ENCODE data around the gene GNAS.
"Not testable (repeated sequence)": the region's sequence is repeated elsewhere in the genome, so short reads cannot be mapped to it uniquely, and the experiment has no call there.

GNAS gene

DNA sequence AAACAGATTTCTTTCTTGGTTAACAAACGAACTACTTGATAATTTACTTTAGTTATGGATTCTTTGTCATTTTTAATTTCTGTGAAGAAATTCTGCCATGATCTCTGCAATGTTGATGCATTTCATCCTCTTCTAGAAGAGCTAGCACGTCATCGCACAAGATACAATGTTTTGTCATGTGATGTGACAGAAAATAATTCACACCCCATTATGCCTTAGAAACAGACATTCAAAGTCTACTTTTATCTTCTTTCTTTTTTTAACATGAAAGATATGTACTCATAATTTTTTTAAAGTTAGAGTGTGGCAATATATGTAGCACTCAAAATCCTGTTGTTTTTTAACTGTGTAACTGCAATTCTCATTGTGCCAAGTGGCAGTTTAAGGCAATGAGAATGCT, 89.0 kb downstream of the GNAS start:
- DNase-seq = no peak

DNA sequence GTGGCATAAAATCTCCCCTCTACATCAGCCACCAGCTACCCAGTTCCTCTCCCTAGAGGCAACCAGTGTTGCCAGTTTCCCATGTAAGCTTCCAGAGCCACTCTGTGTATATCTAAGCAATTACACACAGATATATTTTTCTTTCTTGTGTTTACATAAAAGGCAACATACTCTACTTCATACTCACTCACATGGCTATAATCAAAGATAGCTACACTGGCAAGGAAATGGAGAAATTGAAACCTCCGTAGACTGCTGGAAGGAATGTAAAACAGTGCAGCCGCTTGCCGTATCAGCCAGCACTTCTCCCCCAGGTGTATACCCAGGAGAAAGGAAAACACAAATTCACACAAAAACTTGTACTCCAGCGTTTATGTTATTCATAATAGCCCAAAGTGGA, 90.0 kb downstream of the GNAS start:
- DNase-seq = no peak

DNA sequence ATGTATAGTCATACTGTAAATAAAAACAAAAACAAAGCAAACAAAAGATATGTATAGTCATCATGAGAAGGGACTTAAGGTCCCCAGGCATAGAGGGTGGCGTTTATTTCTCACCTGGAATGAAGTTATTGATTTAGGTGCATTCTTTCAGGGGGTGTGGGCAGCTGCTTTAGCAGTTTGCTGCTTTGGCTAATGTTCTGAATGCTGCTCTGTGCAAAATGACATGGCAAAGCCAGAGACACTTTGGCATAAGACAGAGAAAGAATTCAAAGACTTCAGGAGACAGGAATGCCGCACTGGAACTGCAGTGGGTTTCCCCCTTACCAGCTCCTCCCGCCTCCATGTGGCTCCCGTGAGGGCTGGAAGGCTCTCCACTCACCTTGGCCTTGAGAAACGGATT, 92.1 kb downstream of the GNAS start:
- no peak for DNase-seq

DNA sequence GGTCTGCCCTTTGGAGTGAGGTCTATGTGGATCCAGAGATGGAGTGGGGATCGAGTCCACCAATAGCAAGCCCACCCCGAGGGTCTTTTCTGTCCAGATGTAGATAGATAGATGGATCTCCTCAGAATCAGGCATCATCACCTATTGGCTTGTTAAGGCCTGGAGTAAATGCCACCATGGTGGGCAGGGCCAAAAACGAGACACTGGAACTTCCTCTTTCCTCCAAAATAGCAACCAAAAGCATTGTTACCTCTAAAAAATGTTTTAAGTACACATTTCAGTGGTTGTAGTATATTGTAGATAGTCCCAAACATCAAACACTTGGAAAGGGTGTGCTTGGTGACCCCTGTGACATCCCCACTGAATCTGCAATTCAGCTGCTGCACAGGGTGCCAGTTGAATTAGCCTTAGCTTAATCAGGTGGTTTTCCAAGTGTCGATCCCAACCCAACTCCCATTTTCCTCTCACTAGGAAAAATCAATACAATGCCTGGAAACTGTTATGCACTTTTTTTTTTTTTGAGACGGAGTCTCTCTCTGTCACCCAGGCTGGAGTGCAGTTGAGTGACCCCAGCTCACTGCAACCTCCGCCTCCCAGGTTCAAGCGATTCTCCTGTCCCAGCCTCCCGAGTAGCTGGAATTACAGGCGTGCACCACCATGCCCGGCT, 93.6 kb downstream of the GNAS start:
- no peak for DNase-seq

DNA sequence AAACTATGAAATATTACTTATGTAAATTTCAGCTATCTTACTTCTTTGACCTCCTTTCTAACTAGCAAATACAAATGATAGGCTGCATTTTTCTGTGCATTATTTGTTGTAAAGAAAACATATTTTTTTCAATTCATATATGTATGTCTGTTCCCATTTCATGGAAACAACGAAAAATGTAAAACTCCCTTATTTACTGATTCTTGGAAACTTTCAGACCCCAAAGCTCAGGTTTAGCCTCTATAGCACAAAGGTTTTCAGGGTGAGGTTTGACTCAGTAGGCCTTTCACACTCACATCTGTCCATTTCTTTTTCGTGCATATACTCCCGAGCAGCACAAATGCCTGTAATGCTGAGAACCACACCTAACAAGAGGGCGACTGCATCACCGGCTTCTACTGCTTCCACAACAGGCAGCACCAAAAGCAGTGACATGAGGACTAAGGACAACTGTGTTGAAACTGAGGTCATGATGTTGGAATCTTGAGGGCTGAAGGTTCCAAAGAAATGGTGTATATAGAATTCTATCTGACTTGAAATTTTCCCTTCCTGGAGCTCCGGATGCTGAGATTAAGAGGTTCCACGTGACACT, 95.4 kb downstream of the GNAS start:
- DNase-seq = not testable (repeated sequence)

DNA sequence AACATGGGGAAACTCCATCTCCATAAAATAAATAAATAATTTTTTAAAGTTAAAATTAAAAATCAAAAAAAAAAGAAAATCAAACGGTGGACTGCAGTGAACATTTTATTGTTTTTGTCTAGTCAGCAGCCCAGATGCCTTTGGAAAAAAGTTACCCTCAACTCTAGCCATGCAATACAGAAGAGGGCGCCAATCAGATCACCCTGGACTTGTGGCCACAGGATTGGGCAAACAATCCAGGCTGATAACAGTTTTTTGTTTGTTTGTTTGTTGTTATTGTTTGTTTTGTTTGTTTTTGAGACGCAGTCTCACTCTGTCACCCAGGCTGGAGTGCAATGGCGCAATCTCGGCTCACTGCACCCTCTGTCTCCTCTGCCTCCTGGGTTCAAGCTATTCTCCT, 98.1 kb downstream of the GNAS start:
- no peak for DNase-seq

DNA sequence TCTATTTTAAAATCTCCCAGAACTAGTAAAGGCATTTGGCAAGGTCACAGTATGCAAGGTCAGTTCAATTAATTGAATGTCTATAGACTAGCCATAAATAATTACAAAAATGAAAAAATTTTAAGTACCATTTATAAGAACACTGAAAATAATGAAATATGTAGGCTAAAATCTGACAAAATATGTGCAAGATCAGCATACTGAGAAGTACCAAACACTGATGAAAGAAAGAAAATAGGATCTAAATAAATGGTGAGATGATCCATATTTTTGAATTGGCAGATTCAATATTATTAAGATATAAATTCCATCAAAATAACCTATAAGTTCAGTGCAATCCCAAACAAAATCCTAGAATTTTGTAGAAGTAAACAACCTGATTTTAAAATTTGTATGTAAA, 100.5 kb downstream of the GNAS start:
- DNase-seq = no peak

DNA sequence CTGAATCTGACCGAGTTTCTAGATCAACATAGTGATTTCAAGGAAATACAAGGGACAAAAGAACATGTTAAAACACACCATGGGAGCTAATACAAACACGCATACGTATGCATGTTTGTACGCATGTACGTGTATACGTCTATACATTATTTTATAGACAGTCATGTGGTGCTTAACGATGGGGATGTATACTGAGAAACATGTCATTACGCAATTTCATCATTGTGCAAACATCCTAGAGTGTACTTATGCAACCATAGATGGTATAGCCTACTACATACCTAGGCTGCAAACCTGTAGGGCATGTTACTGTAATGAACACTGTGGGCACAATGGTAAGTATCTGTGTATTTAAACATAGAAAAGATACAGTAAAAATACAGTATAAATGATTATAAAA, 103.6 kb downstream of the GNAS start:
- DNase-seq = no peak

DNA sequence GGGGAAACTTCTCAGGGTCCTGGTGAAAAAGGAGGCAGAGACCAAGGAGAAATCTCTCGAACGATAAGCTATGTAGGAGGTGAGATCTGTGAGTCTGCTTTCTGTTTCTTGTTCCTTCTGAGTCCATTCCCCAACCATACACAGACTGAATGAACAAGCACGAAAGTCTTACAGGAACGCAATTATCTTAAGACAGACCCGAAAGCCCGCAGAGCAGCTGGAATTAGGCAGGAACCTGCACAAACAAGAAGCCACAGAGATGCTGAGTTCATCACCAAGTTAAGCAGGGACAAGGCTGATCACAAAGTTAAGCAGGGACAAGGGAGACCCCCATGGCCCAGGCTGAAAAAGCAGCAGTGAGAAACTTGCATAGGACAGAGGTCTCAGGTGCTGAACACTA, 107.1 kb downstream of the GNAS start:
- no peak for DNase-seq

Data from NCI-H2227 treated with DMSO at 0.1 percent for 48 hours (cell line).